HepG2 (cell line): ENCODE results near the gene FHL1. TPM values are rescaled to one million over a fixed set of nuclear protein-coding genes. Genes with fewer than 3 reads are reported as not detected.

Experiments
- ATAC-seq: fragments of 200-7000 bp; cut with Tn5 transposase; 3 replicates; pipeline ENCODE4 v1.9.1; 2020; ENCODE audit warnings: mild to moderate bottlenecking, moderate library complexity
- BruUV-seq: library from RNA; stranded (reverse); fragments of 400-500 nt; replicated peaks from 2 replicates; lab custom pipeline; 2021; lab: Mats Ljungman, UMichigan
- CTCF ChIA-PET: fragments of 300-600 bp; formaldehyde crosslinking; extraction: SDS; loops from one replicate; lab custom pipeline; 2021; ENCODE audit warnings: low total read pairs, inconsistent platforms, low intra/inter-chr PET ratio; lab: Yijun Ruan, JAX
- POLR2A ChIA-PET: fragments of 350-600 bp; sonication (Branson Sonifier 250); formaldehyde crosslinking; loops from one replicate; lab custom pipeline; 2020; ENCODE audit warnings: antibody characterized with exemption, inconsistent platforms; lab: Yijun Ruan, JAX
- DNase-seq: peaks from one replicate; pipeline ENCODE4 v3.0.0-alpha.2; 2015; ENCODE audit warnings: low spot score
- FAIRE-seq: peaks from 3 replicates; lab custom pipeline; 2011; peaks lifted over from hg19 to GRCh38; lab: Jason Lieb, UNC
- H2AFZ ChIP-seq: one replicate; pipeline ENCODE4 v1.6.1; 2011; ENCODE audit warnings: low read length, inconsistent platforms
- H3K27ac ChIP-seq: fragments of 300-600 bp; 3 replicates; pipeline ENCODE4 v1.8.0; 2011; ENCODE audit warnings: mixed run types, mild to moderate bottlenecking, mixed read lengths, low read length, inconsistent platforms; ENCODE audit not compliant: insufficient read depth; ENCODE audit errors: extremely low read length
- H3K27me3 ChIP-seq, 2 experiments: fragments of 200-600 bp in 1 of 2; 2 replicates in 1 of 2; 3 replicates in 1 of 2; pipeline versions ENCODE4 v1.6.0 to v1.8.0; 2011; ENCODE audit warnings: low read length in 2 of 2, mild to moderate bottlenecking in 2 of 2, moderate library complexity in 2 of 2, inconsistent platforms in 1 of 2; ENCODE audit not compliant: insufficient read depth in 2 of 2, control insufficient read depth in 1 of 2
- H3K36me3 ChIP-seq, 2 experiments: fragments of 200-600 bp in 1 of 2; replicated peaks in 1 of 2; 2 replicates in 1 of 2; 3 replicates in 1 of 2; pipeline versions ENCODE4 v1.5.1 to v1.8.0; 2011; ENCODE audit warnings: low read length in 2 of 2, inconsistent platforms in 1 of 2; ENCODE audit not compliant: insufficient read depth in 2 of 2, control insufficient read depth in 1 of 2
- H3K4me1 ChIP-seq: 2 replicates; pipeline ENCODE4 v1.5.1; 2012; ENCODE audit warnings: low read length, inconsistent platforms; ENCODE audit not compliant: insufficient read depth
- H3K4me2 ChIP-seq: 2 replicates; pipeline ENCODE4 v1.6.0; 2011; ENCODE audit warnings: low read depth, low read length, inconsistent platforms
- H3K4me3 ChIP-seq, 3 experiments: fragments of 200-600 bp in 1 of 3; sonication (generic), shearing (Covaris generic) in 1 of 3; replicated peaks in 1 of 3; 2 replicates each; pipeline ENCODE4 v1.5.1; 2011 to 2016; ENCODE audit warnings: low read length in 3 of 3, inconsistent platforms in 2 of 3, low read depth in 2 of 3, mild to moderate bottlenecking in 2 of 3, control low read depth in 1 of 3, mixed read lengths in 1 of 3; ENCODE audit not compliant: insufficient read depth in 1 of 3
- H3K79me2 ChIP-seq: one replicate; pipeline ENCODE4 v1.6.1; 2011; ENCODE audit warnings: low read length, inconsistent platforms; ENCODE audit not compliant: insufficient read depth
- H3K9ac ChIP-seq: 2 replicates; pipeline ENCODE4 v1.6.0; 2011; ENCODE audit warnings: mild to moderate bottlenecking, low read depth, low read length, inconsistent platforms; ENCODE audit not compliant: insufficient read depth
- H3K9me3 ChIP-seq: 2 replicates; pipeline ENCODE4 v1.5.1; 2012; ENCODE audit warnings: mild to moderate bottlenecking, low read length
- H4K20me1 ChIP-seq: 2 replicates; pipeline ENCODE4 v1.6.0; 2011; ENCODE audit warnings: inconsistent platforms, mild to moderate bottlenecking, low read length, moderate library complexity; ENCODE audit not compliant: insufficient read depth
- ARNTL ChIP-seq: sonication (generic); formaldehyde crosslinking; IDR thresholded peaks from 2 replicates; pipeline ENCODE4 v1.4.0; 2020; ENCODE audit warnings: mild to moderate bottlenecking, missing genetic modification reagents
- ATF7 ChIP-seq, 2 experiments: fragments of 450-650 bp in 1 of 2; sonication (generic) in 1 of 2; formaldehyde crosslinking in 1 of 2; IDR thresholded peaks; 2 replicates each; pipeline versions ENCODE4 v1.4.0 to v1.6.1; 2016 to 2020; ENCODE audit warnings: antibody characterized with exemption in 1 of 2, mild to moderate bottlenecking in 1 of 2, missing genetic modification reagents in 1 of 2
- HNRNPUL1 ChIP-seq: fragments of 200-400 bp; formaldehyde crosslinking; IDR thresholded peaks from 2 replicates; pipeline ENCODE4 v1.6.1; 2017; ENCODE audit warnings: low read depth, mild to moderate bottlenecking, low read length, moderate library complexity
- IRF1 ChIP-seq: sonication (generic); formaldehyde crosslinking; IDR thresholded peaks from 2 replicates; pipeline ENCODE4 v1.4.0; 2020; ENCODE audit warnings: low read depth, mild to moderate bottlenecking, missing genetic modification reagents
- KDM5B ChIP-seq: sonication (generic); formaldehyde crosslinking; IDR thresholded peaks from 2 replicates; pipeline ENCODE4 v1.4.0; 2020; ENCODE audit warnings: missing genetic modification reagents, mild to moderate bottlenecking, borderline replicate concordance
- SOX6 ChIP-seq, 2 experiments: fragments of 450-650 bp in 1 of 2; sonication (generic) in 1 of 2; formaldehyde crosslinking in 1 of 2; IDR thresholded peaks; 2 replicates each; pipeline versions ENCODE4 v1.4.0 to v1.6.1; 2017 to 2020; ENCODE audit warnings: antibody characterized with exemption in 1 of 2, mild to moderate bottlenecking in 1 of 2, missing genetic modification reagents in 1 of 2
- TBP ChIP-seq: sonication (generic); formaldehyde crosslinking; IDR thresholded peaks from 2 replicates; pipeline ENCODE4 v1.5.0; 2020; ENCODE audit warnings: missing genetic modification reagents
- ZFYVE20 ChIP-seq: sonication (generic); formaldehyde crosslinking; IDR thresholded peaks from 2 replicates; pipeline ENCODE4 v1.8.0; 2023; ENCODE audit warnings: low read depth, mild to moderate bottlenecking, moderate library complexity, missing genetic modification reagents, borderline replicate concordance
- ZNF281 ChIP-seq: sonication (generic); formaldehyde crosslinking; IDR thresholded peaks from 2 replicates; pipeline ENCODE4 v1.4.0; 2020; ENCODE audit warnings: missing genetic modification reagents, borderline replicate concordance
- ZNF574 ChIP-seq: sonication (generic); formaldehyde crosslinking; IDR thresholded peaks from 2 replicates; pipeline ENCODE4 v1.4.0; 2020; ENCODE audit warnings: missing genetic modification reagents
- ZNF576 ChIP-seq: sonication (generic); formaldehyde crosslinking; IDR thresholded peaks from 2 replicates; pipeline ENCODE4 v1.4.0; 2020; ENCODE audit warnings: mild to moderate bottlenecking, missing genetic modification reagents
- ZNF672 ChIP-seq: sonication (generic); formaldehyde crosslinking; IDR thresholded peaks from 2 replicates; pipeline ENCODE4 v1.8.1; 2022; ENCODE audit warnings: missing genetic modification reagents
- ZNF781 ChIP-seq: sonication (generic); formaldehyde crosslinking; IDR thresholded peaks from 2 replicates; pipeline ENCODE4 v1.5.1; 2020; ENCODE audit warnings: borderline replicate concordance, mild to moderate bottlenecking, missing genetic modification reagents; ENCODE audit errors: not compliant biosample characterization
- WGBS: methylation state at CpG from one replicate; pipeline ENCODE4 v1.1.6; 2017; ENCODE audit warnings: low lambda C conversion rate; 5-methylcytosine and 5-hydroxymethylcytosine counted together
- in situ Hi-C: cut with HindIII; loops from 2 replicates; pipeline ENCODE4 v1.10.0; 2017; ENCODE audit warnings: low pct_unique_long_range_greater_than_20kb; ENCODE audit not compliant: extremely low pct_ligation_motif_present
- intact Hi-C: fragments of 100-400 bp; cut with micrococcal nuclease; formaldehyde crosslinking; loops from one replicate; pipeline ENCODE4 v1.10.0; 2022; ENCODE audit not compliant: unreplicated experiment
- polyA plus RNA-seq, 8 experiments: library from polyadenylated mRNA; depleted of rRNA in 3 of 8; stranded (reverse) in 7 of 8; unstranded in 1 of 8; fragments of >200 nt; fragmentation: Illumina TruSeq in 4 of 8; extraction: Trizol in 4 of 8; gene quantifications; 2 replicates each; pipeline versions ENCODE4 v1.2.1 to v1.2.3, GENCODE V29; 2011 to 2016; ENCODE audit warnings: low read depth in 4 of 8, missing spikeins in 1 of 8, mixed read lengths in 1 of 8; ENCODE audit not compliant: insufficient read depth in 1 of 8
- total RNA-seq, 5 experiments: library from RNA; depleted of rRNA; stranded (reverse); fragments of >200 nt; fragmentation: Illumina TruSeq; extraction: Trizol; gene quantifications; 2 replicates each; pipeline ENCODE4 v1.2.3, GENCODE V29; 2016; ENCODE audit warnings: low read depth in 1 of 5

FHL1 gene
- total and polyA plus RNA-seq, 2 of the 13 experiments (the other 11 are each of a cell fraction or from before 2014, with no cell fraction given), result 0.33 TPM; not detected in 1

GRCh38 chrX:136183917-136184316 is 36.6 kb downstream of the FHL1 start:
- ATAC-seq (no peak), FAIRE-seq (no peak), DNase-seq (no peak)
- no peak overlapping the region for H3K9ac ChIP-seq
- H3K4me2 ChIP-seq, result no peak overlapping the region
- H3K79me2 ChIP-seq, result no peaks in the 10 kb centered on the region
- ChIA-PET CTCF (no interaction called here), POLR2A (no interaction called here)
- H2AFZ ChIP-seq, result no peak overlapping the region
- H4K20me1 ChIP-seq, result no peaks in the 10 kb centered on the region
- H3K36me3 ChIP-seq, result no peaks in the 10 kb centered on the region
- no peaks in the 10 kb centered on the region for H3K9me3 ChIP-seq
- no peak for TF ChIP-seq ATF7 (IDR thresholded peaks at IDR 0.05)
- no peak for TF ChIP-seq ATF7 (CRISPR knock-in tag; IDR thresholded peaks at IDR 0.05)
- TF ChIP-seq ZNF576 (CRISPR knock-in tag), result no peak
- TF ChIP-seq ZNF781 (CRISPR knock-in tag), result no peak
- no peak for TF ChIP-seq ZNF574 (CRISPR knock-in tag)
- TF ChIP-seq ZFYVE20 (CRISPR knock-in tag), result no peak
- no peak for TF ChIP-seq ZNF281 (CRISPR knock-in tag)
- no peak for TF ChIP-seq KDM5B (CRISPR knock-in tag)
- TF ChIP-seq ZNF672 (CRISPR knock-in tag), result no peak
- no peak for TF ChIP-seq ARNTL
- TF ChIP-seq SOX6 (IDR thresholded peaks at IDR 0.05), result no peak
- no peak for TF ChIP-seq SOX6 (CRISPR knock-in tag; IDR thresholded peaks at IDR 0.05)
- no peak for TF ChIP-seq IRF1 (CRISPR knock-in tag)
- TF ChIP-seq HNRNPUL1, result no peak
- TF ChIP-seq TBP (CRISPR knock-in tag), result no peak
- 5% methylated on average over 1 of the region's 1 CpG for WGBS
- no peak overlapping the region for H3K4me3 ChIP-seq
- intact Hi-C loops (no loop called here), in situ Hi-C loops (no loop called here)
- BruUV-seq, result no TSS peak
- H3K27me3 ChIP-seq, result no peaks in the 10 kb centered on the region
- H3K27ac ChIP-seq, result no peak overlapping the region
- H3K4me1 ChIP-seq, result no peaks in the 10 kb centered on the region
